NCI-H1105 treated with DMSO at 0.1 percent for 48 hours (cell line): ENCODE results near the gene NOM1.

Experiments used
- DNase-seq: peaks from one replicate; lab custom pipeline; 2025; lab: John Stamatoyannopoulos, UW

NOM1 gene

DNA sequence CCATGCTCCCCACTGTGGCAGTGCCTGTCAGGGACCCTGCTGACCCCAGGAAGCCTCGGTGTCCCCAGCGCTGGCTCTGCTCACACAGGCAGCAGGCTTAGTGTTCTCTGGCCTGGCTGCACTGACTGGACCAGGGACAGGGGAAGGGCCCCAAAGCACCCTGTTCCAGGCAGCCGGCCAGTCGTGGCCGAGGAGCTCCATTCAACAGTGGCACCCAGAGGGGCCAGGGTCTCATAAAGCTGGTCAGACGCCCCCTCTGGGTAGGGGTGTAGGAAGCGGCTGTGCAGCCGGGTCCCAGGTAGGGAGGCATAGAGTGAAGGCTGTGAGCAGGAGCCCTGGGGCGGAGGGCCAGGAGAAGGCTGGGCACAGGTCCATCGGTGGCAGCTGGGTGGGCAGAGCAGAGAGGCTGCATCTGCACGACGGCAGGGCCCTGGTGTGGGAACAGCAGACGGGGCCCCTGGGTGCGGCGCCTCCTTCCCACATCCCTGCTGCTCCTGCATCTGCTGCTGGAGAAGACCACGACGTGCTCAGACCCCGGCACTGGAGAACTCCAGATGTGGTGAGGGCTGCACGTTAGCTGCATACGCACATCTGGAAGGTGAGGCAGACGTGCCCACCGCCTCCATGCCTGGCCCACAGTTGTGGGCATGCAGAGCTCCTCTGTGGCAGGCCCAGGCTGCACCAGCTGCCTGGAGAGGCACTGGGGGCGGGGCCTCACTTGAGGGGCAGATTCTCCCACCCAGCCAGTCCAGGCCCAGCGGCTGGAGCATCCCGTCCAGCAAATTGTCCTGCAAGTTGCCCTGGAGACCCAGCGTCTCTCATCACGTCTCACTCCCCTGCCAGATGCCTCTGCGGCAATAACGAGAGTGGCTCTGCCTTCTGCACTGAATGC is 35.8 kb downstream of the NOM1 start:
- DNase-seq: no peak

DNA sequence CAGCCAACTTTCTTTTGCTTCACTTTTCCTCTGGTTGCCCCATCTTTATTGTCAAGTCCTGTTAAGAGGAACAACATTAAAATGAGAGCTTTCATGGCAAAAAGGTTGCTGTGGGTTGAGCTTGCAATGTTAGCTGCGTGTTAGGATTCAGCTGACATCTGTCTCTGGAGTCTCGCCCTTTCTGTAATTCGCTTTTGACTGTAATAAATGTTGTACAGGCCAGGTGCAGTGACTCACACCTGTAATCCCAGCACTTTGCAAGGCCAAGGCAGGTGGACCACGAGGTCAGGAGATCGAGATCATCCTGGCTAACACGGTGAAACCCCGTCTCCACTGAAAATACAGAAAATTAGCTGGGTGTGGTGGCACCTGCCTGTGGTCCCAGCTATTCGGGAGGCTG is 36.9 kb downstream of the NOM1 start:
- no peak for DNase-seq

DNA sequence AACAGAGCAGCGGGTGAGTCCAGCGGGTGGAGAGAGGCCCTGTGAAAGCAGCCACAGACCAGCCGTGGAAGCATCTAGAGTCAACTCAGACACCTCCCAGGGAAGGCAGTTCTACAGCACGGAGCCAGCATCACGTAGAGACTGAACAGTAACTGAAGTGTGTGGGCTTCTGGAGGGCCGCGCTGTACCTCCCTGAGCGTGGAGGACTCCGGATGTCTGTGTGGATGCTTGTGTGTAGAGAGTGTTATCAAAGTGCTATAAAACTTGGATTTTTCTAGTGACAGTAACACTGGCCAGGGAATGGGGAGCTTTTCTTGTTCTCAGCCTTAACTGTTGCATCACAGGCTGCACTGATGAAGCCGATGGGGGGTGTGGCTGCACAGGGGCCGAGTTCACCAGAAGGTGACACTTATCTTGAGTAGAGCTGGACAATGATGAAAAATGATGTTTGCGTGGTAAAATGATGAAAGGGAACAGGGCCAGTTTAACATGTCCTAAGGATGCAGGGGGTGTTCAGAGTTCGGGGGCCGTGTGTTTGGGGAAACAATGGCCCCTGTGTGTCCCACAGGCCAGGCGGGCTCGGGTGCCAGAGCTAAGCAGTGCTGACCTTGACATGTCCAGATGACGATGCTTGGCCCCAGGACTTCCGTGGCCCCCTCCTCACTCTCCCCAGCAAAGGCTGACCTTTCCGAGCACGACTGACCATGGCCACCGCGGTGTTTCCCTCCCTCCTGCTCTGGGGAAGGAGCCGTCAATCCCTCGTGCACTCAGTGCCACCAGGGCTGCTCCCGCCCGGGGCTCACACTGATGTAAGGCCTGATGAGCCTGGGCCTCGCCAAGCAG is 39.1 kb downstream of the NOM1 start:
- no peak for DNase-seq

DNA sequence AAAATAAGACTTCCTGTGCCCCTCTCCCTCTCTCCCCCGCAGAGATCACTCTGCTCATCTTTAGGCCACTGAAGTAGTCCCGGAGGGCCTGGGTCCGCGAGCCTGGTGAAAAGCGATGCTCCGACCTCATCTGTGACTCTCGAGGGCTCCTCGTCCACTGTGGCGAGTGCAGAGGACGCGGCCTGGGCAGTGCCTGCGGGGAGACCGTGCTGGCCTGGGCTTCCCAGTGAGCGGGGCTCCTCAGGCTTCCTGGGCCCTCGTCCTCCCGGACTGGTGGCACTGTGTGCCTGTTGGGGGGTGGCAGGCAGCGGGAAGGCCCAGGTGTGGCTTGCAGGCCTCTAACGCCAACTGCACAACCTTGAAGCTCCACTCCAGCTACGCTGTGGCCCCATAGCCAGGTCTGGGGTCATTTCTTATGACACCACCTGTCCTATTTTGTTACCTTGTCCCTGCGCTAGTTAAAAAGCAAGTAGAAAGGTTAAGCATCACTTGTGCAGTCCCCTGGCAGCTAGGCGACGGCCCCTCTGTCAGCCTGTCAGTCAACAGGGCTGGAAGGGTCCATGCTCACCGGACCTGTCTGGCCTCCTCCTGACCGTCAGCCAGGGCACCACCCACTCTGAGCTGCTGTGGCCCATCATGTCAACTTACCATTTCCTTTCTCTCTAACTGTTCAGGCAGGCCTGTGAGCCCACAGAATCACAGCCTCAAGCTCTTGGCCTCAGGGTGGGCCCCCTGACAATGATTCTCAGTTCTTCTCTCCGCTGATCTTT is 40.4 kb downstream of the NOM1 start:
- DNase-seq: no peak

DNA sequence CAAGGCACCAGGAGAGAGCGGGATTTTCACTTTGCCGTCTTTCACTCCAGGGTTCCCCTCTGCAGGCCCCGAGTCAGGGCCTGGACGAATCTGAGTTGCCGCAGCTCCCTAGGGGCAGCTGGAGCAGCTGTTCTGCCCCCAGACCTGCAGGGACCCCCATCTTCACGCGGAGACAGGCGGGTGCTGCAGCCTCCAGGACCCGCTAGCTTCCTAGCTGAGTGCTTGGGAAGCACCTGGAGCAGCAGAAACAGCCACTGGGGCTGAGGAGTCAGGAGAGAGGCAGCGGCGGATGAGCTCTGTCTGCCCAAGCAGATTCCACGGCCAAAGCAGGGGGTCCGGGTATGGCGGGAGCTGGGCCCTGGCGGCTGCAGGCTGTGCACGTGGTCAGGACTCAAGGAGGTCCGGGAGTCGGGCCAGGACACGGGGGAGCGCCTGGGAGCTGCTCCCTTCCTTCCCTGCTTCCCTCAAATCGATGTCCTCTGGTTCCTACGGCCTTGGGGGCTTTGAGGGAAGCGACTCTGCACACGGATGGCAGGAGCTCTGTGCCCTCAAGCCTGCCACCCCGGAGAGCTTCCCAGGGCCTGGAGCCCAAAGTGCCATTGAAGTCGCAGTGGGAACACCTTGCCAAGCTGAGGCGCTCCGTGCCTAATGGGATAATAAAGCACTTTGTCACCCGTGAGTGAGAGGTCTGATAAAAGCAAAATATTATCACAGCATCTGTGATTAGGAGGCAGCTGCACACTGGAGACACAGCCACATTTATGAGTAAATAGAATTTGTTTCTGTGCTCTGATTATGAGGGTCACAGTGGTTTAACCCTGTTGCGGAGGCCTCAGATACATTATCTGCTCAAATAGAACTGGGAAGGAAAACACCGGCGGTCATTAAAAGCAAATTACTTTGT is 43.8 kb downstream of the NOM1 start:
- no peak for DNase-seq

DNA sequence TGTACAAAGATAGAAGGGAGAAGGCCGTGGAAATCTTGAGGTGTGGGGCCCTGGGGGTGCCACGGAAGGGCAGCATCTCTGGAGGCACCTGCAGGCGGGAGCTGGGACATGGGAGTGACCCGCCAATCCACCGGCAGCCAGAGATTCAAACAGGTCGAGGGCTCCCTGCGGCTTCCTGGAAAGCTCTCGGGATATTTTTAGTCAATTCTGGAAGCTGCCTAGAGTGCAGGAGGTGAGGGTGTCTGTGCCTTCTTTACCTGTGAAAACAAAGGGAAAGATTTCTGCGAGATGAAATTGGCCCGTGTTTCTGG is 44.4 kb downstream of the NOM1 start:
- no peak for DNase-seq

DNA sequence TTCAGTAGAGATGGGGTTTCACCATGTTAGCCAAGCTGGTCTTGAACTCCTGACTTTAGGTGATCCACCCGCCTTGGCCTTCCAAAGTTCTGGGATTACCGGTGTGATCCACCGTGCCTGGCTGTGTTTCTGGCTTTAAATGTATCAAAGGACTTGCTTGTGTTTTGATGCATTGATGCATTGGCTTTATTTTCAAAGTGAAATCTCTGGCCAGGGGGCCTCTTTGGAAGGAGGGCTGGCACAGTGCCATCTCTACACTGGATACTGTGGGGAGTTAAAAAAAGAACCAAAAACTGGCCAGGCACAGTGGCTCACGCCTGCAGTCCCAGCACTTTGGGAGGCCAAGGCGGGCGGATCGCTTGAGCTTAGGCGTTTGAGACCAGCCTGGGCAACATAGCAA is 44.9 kb downstream of the NOM1 start:
- DNase-seq: no peak

DNA sequence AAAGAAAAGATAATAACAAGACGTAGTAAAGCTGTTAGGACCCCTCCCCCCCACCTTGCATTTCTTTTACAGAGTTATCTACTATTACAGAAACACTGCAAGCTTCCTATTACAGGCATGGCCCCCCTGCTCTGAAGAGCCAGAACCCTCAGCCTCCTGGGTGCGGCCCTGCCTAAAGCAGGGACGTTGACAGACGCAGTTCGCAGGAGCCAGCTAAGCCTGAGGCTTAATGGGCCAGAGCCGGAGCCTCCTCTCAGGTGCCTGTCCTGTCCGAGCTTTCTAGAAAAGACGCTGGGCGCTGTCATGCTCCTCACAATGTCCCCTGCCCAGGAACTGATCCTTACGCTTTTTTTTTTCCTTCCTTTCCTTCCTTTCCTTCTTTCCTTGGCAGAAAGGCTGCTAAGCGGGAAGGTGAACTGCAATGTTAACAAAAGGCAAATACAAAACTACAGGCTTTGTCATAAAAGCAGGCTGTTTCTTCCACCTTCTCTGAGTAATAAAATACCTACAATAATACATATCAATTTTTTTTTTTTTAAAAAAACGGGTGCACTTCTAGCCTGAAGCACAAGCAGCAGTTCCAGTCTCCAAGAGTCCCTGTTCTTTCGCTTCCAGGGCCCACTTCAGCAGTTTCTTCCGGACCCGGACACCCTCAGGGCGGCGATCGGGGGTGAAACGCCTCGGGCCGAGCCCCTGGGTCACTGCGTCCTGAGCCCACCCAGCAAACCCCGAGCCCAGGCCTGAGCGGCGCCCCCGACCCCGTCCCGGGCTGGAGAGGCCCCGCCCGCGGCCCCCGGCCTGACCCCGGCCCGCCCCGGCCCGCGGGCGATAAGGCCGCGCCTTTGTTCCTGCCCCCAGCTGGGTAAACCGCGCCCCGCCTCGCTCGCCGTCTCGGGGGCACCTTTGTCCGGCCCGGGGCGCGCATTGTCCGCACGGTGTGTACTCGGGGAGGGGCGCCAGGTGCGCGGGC is 49.8 kb downstream of the NOM1 start:
- DNase-seq: peak; percentile 10

DNA sequence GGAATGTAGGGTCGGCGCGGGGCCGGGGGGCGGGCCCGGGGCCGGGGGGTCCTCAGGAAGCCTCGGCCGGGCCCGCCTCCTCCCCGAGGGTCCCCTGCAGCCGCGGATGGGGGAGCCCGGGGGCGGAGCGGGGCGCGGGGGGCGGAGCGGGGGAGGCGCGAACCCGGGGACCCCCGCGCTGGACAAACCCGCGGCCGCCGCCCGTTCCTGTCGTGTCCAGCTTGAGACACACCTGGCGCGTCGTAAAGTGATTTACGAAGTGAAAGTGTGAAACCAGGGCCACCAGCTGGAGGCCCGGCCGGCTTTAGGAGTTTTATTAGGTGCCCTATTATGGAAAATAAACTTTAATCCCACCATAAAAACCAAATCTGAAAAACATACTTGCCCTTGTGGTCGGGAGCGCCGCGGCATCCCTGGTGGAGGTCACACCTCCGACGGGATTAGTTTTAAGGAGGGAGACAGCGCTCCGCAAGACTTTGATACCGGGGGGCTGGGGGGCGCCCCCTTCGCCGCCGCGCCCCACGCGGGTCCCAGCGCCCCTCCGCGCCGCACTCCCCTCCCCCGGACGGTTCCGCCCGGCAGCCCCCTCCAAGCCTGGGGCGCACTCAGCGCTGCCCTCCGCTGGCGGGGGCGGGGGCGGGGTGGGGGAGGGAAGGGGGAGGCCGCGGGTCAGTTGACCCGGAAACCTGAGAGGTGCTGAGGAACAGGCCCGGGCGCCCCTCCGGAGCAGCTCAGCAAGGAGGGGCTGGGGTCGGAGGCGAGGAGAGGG is 50.6 kb downstream of the NOM1 start:
- DNase-seq: peak; percentile 18

DNA sequence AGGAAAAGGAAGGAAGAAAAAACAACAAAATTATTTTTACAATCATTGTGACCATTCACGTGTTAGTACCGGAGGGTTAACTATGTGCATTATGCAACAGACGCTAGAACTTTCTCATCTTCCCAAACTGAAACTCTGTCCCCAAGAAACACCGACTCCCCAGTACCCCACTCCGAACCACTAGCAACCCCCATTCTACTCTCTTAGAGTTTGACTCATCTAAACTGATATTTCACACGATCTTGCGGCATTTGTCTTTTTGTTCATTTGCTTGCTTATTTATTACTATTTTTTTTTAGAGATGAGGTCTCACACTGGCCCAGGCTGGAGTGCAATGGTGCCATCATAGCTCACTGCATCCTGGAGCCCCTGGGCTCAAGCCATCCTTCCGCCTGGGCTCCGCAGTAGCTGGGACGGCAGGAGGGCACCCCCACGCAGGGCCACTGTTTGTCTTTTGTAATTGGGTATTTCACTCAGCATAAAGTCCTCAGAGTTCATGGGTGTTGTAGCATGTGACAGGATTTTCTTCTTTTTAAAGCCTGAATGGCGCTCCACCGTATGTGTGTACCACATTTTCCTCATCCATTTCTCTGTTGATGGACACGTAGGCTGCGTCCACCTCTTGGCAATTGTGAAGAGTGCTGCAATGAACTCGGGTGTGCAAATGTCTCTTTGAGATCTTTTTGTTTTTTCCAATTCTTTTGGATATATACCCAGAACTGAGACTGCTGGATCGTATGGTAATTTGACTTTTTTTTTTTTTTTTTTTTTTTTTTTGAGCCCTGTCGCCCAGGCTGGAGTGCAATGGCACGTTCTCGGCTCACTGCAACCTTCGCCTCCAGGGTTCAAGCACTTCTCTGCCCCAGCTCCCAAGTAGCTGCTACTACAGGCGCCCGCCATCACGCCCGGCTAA is 51.5 kb downstream of the NOM1 start:
- DNase-seq: no peak

DNA sequence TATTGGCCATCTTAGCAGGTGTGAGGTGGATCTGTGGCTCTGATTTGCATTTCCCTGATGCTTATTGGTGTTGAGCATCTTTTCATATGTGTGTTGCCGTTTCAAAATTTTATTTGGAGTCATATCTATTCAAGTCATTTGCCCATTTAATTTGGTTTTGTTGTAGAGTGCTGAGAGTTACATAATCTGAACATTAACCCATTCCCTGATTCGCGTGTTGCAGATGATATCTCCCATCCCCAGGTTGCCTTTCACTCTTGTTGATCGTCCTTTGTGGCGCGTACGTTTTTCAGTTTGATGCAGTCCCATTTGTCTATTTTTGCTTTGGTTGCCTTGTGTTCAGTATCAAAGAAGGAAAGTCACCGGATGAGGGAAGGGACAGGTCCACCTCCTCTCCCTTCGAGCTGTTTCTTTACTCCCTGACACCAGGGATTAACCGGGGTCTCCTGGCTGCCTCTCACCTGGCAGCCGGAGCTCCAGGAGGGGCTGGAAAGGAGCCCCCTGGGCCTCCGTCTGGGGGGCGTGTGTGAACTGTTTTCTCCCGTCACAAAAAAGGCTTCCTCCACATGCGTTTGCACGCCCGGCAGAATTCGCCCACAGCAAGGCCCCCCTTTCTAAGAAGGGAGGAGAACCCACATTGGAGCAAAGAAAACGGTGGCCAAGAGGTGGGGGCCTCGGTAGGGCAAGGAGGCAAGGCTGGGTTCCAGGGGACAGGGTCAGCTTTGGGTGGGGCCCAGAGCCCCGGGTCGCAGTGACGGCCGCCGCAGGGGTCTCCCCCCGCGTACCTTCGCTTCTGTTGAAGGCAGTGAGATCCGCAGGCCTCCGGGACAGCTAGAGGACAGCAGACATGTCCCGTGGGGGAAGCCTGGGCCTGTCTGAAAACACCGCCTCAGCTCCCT is 52.7 kb downstream of the NOM1 start:
- DNase-seq: no peak

DNA sequence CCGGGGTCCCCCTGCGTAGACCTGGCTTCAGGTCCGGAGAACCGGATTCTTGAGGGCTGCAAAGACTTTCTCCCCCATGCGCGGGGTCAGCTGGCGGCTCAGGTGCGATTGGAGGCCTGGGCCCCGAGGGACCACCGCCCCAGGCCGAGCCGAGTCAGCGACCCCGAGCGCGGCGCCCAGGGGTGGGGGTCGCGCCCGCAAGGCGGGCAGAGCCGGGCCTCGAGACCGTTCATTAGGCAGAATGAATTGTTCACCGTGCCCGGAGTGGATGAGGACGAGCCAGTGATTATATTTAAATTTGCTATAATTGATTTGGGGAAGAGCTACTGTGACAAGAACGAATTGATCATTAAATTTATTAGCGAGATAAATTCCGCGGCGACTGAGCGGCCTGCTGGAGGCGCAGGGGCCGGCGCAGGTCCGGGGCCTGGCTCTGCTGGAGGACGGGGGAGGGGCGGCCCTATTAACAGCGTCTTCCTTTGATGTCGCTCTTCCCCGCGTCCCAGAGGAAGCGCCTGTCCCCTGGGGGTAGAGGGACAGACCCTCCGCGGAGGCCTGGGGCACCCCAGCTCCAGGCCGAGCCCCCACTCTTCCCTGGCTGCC is 53.4 kb downstream of the NOM1 start:
- no peak for DNase-seq

DNA sequence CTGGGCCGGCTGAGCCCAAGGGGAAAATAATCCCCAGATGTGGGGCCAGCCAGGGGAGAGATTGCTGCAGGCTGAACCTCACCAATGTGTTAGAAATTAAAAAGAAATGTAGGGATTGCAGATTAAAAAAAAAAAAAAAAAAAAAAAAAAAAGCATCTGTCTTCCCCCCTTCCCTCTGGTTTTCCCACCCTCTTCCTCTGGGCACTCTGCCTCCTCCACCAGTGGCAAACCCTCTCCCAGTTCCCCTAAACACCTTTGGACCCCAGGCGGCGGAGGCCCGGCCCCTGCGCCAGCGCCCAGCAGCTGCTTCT is 53.9 kb downstream of the NOM1 start:
- DNase-seq: no peak

DNA sequence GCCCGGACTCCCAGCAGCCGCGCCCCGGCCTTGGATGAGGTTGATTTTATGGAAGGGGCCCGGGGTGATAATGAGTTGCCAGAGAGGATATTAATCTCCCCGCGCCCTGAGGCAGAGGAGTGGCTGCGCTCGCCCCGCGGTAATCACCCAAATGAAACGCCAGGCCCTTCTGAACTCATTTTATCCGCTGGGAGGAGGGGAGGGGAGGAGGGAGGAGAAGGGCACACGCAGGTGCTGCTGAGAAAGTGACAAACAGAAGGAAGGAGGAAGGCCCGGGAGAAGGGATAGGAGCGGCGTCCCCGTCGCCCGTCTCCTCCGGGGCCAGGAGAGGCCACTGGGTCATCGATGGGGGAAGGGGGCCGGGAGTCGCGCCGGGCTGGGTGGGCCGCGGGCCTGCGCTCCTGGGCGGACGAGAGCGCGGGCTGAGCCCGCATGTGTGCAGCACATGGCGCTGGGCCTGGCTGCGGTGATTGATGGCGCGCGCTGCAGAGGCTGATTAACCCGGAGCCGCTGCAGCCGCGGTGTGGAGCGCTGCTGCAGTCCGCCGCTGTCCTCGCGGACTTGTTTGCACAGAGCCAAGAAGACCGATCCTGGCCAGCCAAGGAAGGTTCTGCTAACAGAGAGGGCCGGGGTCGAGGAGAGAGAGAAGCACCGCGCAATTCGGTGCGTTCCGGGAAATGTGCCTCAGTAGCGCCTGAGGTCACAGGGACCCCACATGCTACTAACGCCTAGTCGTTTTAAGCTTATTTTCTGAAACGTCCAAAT is 54.4 kb downstream of the NOM1 start:
- DNase-seq: no peak

DNA sequence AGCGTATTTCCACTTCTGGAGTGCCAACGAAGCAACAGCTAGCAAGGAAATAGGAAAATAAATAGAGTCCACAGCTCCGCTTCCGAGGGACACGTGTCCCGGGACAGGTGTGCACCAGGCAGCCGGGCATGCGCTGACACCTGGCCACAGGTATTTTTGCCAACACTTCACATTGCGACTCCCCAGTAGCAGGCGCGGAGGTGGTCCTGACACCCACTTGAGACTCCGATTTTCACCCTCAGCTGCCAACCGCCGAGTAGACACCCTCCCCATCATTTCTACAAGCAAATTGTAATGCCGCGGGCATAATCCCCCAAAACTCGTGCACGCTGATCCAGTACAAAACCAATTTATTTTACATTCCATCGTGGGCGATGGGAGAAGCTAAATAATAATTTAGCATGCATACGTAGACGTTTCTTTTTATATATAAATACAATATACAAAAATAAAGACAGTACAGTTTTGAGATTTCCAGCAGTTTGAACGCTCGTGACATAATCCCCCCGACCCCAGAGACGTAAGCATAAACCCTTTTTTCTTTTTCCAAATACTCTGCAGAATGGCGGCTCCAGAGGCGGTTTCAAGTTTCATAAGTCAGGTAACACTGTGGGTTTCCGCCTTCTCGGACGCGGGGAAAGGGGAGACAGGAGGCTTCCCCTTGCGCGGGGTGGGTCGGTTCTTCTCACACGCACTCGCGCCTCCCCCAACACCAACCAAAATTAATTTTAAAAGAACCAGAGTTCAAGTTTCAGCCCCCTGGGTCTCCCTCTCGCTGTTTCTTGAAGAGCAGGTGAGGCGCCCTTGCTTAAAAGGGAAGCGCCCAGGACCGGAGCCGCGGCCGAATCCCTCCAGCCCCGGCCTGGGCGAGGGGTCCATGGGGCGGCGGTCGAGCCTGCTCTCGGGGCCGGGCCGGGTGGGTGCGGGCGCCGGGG is 55.3 kb downstream of the NOM1 start:
- DNase-seq: no peak
